Progenitor cell of endocrine pancreas (in vitro differentiated cells): Measurements from ENCODE around the gene ARID3B. TPM values are rescaled to one million over a fixed set of nuclear protein-coding genes. Genes with fewer than 3 reads are reported as not detected.
A peak's percentile ranks its signal among the peaks of the same experiment; 100 is the strongest.

Experiments
- DNase-seq: peaks from one replicate; pipeline ENCODE4 v3.0.0; 2021; ENCODE audit warnings: low spot score; ENCODE audit not compliant: unreplicated experiment
- H3K27ac Mint-ChIP-seq: 2 replicates; pipeline ENCODE4 v1.8.0; 2021; ENCODE audit warnings: mild to moderate bottlenecking, moderate library complexity, mixed read lengths
- H3K27me3 Mint-ChIP-seq: 2 replicates; pipeline ENCODE4 v1.8.0; 2021; ENCODE audit warnings: mixed read lengths
- H3K36me3 Mint-ChIP-seq: 2 replicates; pipeline ENCODE4 v1.8.0; 2022; ENCODE audit warnings: mixed read lengths; ENCODE audit not compliant: insufficient read depth
- H3K4me1 Mint-ChIP-seq: 2 replicates; pipeline ENCODE4 v1.8.0; 2021; ENCODE audit warnings: low read depth, mixed read lengths
- H3K4me3 Mint-ChIP-seq: 2 replicates; pipeline ENCODE4 v1.8.0; 2021; ENCODE audit warnings: low read depth, mild to moderate bottlenecking, moderate library complexity, mixed read lengths
- H3K9me3 Mint-ChIP-seq: 2 replicates; pipeline ENCODE4 v1.8.0; 2021; ENCODE audit warnings: low read depth, mixed read lengths
- CTCF ChIP-seq: fragments of 200-600 bp; sonication (generic); IDR thresholded peaks from one replicate; pipeline ENCODE4 v1.5.0; 2021; ENCODE audit warnings: antibody characterized with exemption, mild to moderate bottlenecking; ENCODE audit not compliant: unreplicated experiment
- total RNA-seq: library from RNA; stranded (reverse); gene quantifications from 2 replicates; pipeline ENCODE4 v1.2.1, GENCODE V29; 2021

ARID3B gene
- total RNA-seq, 1 donor from 2014 or later, result 81.9 TPM

- peaks cover 8% of the 10 kb centered on the region for H3K27me3 Mint-ChIP-seq
- H3K4me3 Mint-ChIP-seq, result no peak overlapping the region
- TF ChIP-seq CTCF, result no peak
- H3K4me1 Mint-ChIP-seq, result no peaks in the 10 kb centered on the region
- no peaks in the 10 kb centered on the region for H3K36me3 Mint-ChIP-seq
- no peak for DNase-seq
- H3K9me3 Mint-ChIP-seq, result no peaks in the 10 kb centered on the region
- no peak overlapping the region for H3K27ac Mint-ChIP-seq
Measured at GRCh38 chr15:74609938-74610301, 68.9 kb downstream of the ARID3B start.

- H3K4me1 Mint-ChIP-seq, result no peaks in the 10 kb centered on the region
- no peaks in the 10 kb centered on the region for H3K9me3 Mint-ChIP-seq
- no peaks in the 10 kb centered on the region for H3K36me3 Mint-ChIP-seq
- H3K27ac Mint-ChIP-seq, result no peak overlapping the region
- no peak for TF ChIP-seq CTCF
- H3K4me3 Mint-ChIP-seq, result no peak overlapping the region
- no peak for DNase-seq
- H3K27me3 Mint-ChIP-seq, result peaks cover 8% of the 10 kb centered on the region
Measured at GRCh38 chr15:74610302-74610951, 69.4 kb downstream of the ARID3B start.

- H3K4me1 Mint-ChIP-seq, result peaks cover 1% of the 10 kb centered on the region
- no peak overlapping the region for H3K27ac Mint-ChIP-seq
- H3K27me3 Mint-ChIP-seq, result peaks cover 8% of the 10 kb centered on the region
- no peak for TF ChIP-seq CTCF
- DNase-seq, result no peak
- H3K4me3 Mint-ChIP-seq, result no peak overlapping the region
- H3K9me3 Mint-ChIP-seq, result no peaks in the 10 kb centered on the region
- H3K36me3 Mint-ChIP-seq, result no peaks in the 10 kb centered on the region
Measured at GRCh38 chr15:74611341-74611740, 70.3 kb downstream of the ARID3B start.

GRCh38 chr15:74611834-74612233 is 70.8 kb downstream of the ARID3B start:
- DNase-seq, result no peak
- TF ChIP-seq CTCF, result no peak
- Mint-ChIP-seq H3K27ac (no peak overlapping the region), H3K4me3 (no peak overlapping the region), H3K27me3 (peaks cover 8% of the 10 kb centered on the region), H3K9me3 (no peaks in the 10 kb centered on the region), H3K36me3 (no peaks in the 10 kb centered on the region), H3K4me1 (peaks cover 6% of the 10 kb centered on the region)

GRCh38 chr15:74612677-74613076 is 71.7 kb downstream of the ARID3B start:
- Mint-ChIP-seq H3K27me3 (peaks cover 8% of the 10 kb centered on the region), H3K36me3 (no peaks in the 10 kb centered on the region), H3K4me1 (peaks cover 10% of the 10 kb centered on the region), H3K27ac (no peak overlapping the region), H3K4me3 (peak overlapping the region; percentile 56), H3K9me3 (no peaks in the 10 kb centered on the region)
- TF ChIP-seq CTCF, result no peak
- DNase-seq, result no peak
